HEK293 (cell line): ENCODE data around the gene TNFRSF13B.

Experiments used
- CTCF ChIA-PET: fragments of 350-600 bp; formaldehyde crosslinking; extraction: SDS; loops from one replicate; lab custom pipeline; 2021; ENCODE audit warnings: antibody characterized with exemption; lab: Yijun Ruan, JAX
- POLR2A ChIA-PET: fragments of 300-600 bp; formaldehyde crosslinking; extraction: SDS; loops from one replicate; lab custom pipeline; 2020; ENCODE audit warnings: antibody characterized with exemption, inconsistent platforms; lab: Yijun Ruan, JAX
- H3K27ac ChIP-seq: fragments of 200-500 bp; sonication (Bioruptor generic); 2 replicates; pipeline ENCODE4 v1.5.1; 2014; ENCODE audit warnings: low read depth, low read length, control low read depth, inconsistent platforms; ENCODE audit errors: extremely low read depth
- H3K36me3 ChIP-seq, 2 experiments: fragments of 200-500 bp in 1 of 2; sonication (Bioruptor generic) in 1 of 2; 1 replicate in 1 of 2; 2 replicates in 1 of 2; pipeline ENCODE4 v1.5.1; 2014 to 2017; ENCODE audit warnings: inconsistent platforms in 2 of 2, low read length in 2 of 2; ENCODE audit not compliant: control insufficient read depth in 2 of 2, insufficient read depth in 1 of 2
- H3K4me1 ChIP-seq: fragments of 200-500 bp; sonication (Bioruptor generic); 2 replicates; pipeline ENCODE4 v1.5.1; 2014; ENCODE audit warnings: mild to moderate bottlenecking, low read length, inconsistent platforms; ENCODE audit not compliant: control insufficient read depth, insufficient read depth
- H3K4me3 ChIP-seq: 2 replicates; pipeline ENCODE4 v1.5.1; 2011; ENCODE audit warnings: low read depth, mild to moderate bottlenecking, control low read depth, low read length, moderate library complexity
- H3K9me3 ChIP-seq: fragments of 200-500 bp; sonication (Bioruptor generic); 2 replicates; pipeline ENCODE4 v1.5.1; 2014; ENCODE audit warnings: low read depth, low read length, inconsistent platforms; ENCODE audit not compliant: control insufficient read depth, insufficient read depth
- EGR2 ChIP-seq: fragments of 450-650 bp; formaldehyde crosslinking; IDR thresholded peaks from 2 replicates; pipeline ENCODE4 v1.5.1; 2016; ENCODE audit warnings: low read depth, missing biosample characterization, missing genetic modification characterization
- OVOL3 ChIP-seq: fragments of 450-650 bp; formaldehyde crosslinking; IDR thresholded peaks from 2 replicates; pipeline ENCODE4 v1.5.1; 2016; ENCODE audit warnings: missing biosample characterization, missing genetic modification characterization
- ZNF274 ChIP-seq, 2 experiments: fragments of 200-500 bp in 1 of 2; fragments of 450-650 bp in 1 of 2; sonication (Bioruptor generic) in 1 of 2; formaldehyde crosslinking in 1 of 2; IDR thresholded peaks; 2 replicates each; pipeline versions ENCODE4 v1.5.1 to v1.6.1; 2014 to 2016; ENCODE audit warnings: borderline replicate concordance in 1 of 2, inconsistent platforms in 1 of 2, low read length in 1 of 2, missing biosample characterization in 1 of 2, missing genetic modification characterization in 1 of 2
- ZNF302 ChIP-seq: fragments of 450-650 bp; formaldehyde crosslinking; IDR thresholded peaks from 2 replicates; pipeline ENCODE4 v1.5.1; 2016; ENCODE audit warnings: missing biosample characterization, missing genetic modification characterization, low read depth
- ZNF354C ChIP-seq: fragments of 450-650 bp; formaldehyde crosslinking; IDR thresholded peaks from 2 replicates; pipeline ENCODE4 v1.5.1; 2016; ENCODE audit warnings: missing biosample characterization, missing genetic modification characterization, low read depth, borderline replicate concordance
- ZNF37A ChIP-seq: fragments of 450-650 bp; IDR thresholded peaks from 2 replicates; pipeline ENCODE4 v1.5.1; 2018; ENCODE audit warnings: missing biosample characterization, missing genetic modification characterization
- ZNF558 ChIP-seq: fragments of 450-650 bp; formaldehyde crosslinking; IDR thresholded peaks from 2 replicates; pipeline ENCODE4 v1.5.1; 2016; ENCODE audit warnings: missing biosample characterization, missing genetic modification characterization
- ZNF571 ChIP-seq: fragments of 450-650 bp; formaldehyde crosslinking; IDR thresholded peaks from 2 replicates; pipeline ENCODE4 v1.5.0; 2017; ENCODE audit warnings: missing biosample characterization, missing genetic modification characterization
- ZNF777 ChIP-seq: fragments of 450-650 bp; formaldehyde crosslinking; IDR thresholded peaks from 2 replicates; pipeline ENCODE4 v1.5.1; 2017; ENCODE audit warnings: missing biosample characterization, missing genetic modification characterization, borderline replicate concordance
- ZNF785 ChIP-seq: fragments of 450-650 bp; formaldehyde crosslinking; IDR thresholded peaks from 2 replicates; pipeline ENCODE4 v1.5.1; 2016; ENCODE audit warnings: missing biosample characterization, missing genetic modification characterization
- TF ChIP-seq, protein P1 (sequence below): fragments of 450-650 bp; formaldehyde crosslinking; IDR thresholded peaks from 2 replicates; pipeline ENCODE4 v1.5.1; 2017; ENCODE audit warnings: missing biosample characterization, mild to moderate bottlenecking, missing genetic modification characterization, moderate library complexity
- TF ChIP-seq, protein P2 (sequence below): fragments of 450-650 bp; formaldehyde crosslinking; IDR thresholded peaks from 2 replicates; pipeline ENCODE4 v1.5.1; 2016; ENCODE audit warnings: missing biosample characterization, missing genetic modification characterization
- TF ChIP-seq, protein P3 (sequence below): fragments of 450-650 bp; formaldehyde crosslinking; IDR thresholded peaks from 2 replicates; pipeline ENCODE4 v1.5.1; 2016; ENCODE audit warnings: missing biosample characterization, missing genetic modification characterization
- TF ChIP-seq, protein P4 (sequence below): fragments of 450-650 bp; formaldehyde crosslinking; IDR thresholded peaks from 2 replicates; pipeline ENCODE4 v1.5.1; 2016; ENCODE audit warnings: missing biosample characterization, missing genetic modification characterization, borderline replicate concordance
- TF ChIP-seq, protein P5 (sequence below): fragments of 450-650 bp; formaldehyde crosslinking; IDR thresholded peaks from 2 replicates; pipeline ENCODE4 v1.5.1; 2016; ENCODE audit warnings: missing biosample characterization, missing genetic modification characterization, low read depth
- TF ChIP-seq, protein P6 (sequence below): fragments of 450-650 bp; formaldehyde crosslinking; IDR thresholded peaks from 2 replicates; pipeline ENCODE4 v1.5.1; 2016; ENCODE audit warnings: missing biosample characterization, missing genetic modification characterization

The TNFRSF13B gene

DNA sequence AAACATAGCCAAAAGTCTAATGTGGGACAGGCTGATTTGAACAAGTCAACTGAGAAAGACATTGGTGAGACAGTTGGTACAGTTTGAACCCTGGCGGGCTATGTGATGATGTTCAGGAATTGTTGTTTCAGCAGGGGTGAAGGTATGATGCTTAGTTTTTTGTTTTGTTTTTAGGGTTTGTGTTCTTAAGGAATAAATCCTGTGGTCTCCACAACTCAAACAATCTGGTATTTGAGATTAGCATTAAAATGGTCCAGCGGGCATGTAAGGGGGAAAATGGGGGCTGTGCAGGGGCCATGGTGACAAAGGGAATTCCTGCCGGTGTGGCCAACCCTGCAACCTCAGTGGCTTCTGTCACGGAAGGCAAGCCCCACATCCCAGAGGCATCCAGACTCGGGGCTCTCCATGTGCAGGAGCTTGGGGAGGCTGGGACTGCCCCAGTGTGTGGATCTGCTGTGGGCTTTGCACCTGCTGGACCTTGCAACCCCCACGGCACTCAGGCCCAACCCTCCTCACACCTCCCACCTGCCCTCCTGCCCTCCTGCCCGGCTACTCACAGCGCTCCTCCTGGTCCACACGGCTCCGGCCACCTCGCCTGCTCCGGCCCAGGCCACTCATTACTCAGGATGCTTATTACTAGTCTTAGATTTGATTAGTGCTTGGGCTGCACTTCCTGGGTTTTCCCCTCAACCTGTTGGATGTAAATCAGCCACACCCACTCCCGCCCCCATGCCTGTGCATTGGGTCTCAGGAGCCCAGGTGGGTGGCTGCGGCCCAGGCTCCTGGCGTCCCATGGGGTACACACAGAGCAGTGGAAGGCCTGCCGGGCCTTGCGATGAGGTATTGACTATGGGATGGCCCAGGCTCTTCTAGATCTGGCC, at the start of gene TNFRSF13B:
Gene TNFRSF13B (minus strand): TSS at position 661 of the 881 bp plus-strand sequence. CDS start 43 bp downstream, at position 618.
- TF ChIP-seq ZNF558 (tag by site-specific recombination), result no peak
- TF ChIP-seq ZNF777 (tag by site-specific recombination), result no peak
- TF ChIP-seq, protein P1, sequence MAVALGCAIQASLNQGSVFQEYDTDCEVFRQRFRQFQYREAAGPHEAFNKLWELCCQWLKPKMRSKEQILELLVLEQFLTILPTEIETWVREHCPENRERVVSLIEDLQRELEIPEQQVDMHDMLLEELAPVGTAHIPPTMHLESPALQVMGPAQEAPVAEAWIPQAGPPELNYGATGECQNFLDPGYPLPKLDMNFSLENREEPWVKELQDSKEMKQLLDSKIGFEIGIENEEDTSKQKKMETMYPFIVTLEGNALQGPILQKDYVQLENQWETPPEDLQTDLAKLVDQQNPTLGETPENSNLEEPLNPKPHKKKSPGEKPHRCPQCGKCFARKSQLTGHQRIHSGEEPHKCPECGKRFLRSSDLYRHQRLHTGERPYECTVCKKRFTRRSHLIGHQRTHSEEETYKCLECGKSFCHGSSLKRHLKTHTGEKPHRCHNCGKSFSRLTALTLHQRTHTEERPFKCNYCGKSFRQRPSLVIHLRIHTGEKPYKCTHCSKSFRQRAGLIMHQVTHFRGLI (tag by site-specific recombination), result no peak
- TF ChIP-seq, protein P2, sequence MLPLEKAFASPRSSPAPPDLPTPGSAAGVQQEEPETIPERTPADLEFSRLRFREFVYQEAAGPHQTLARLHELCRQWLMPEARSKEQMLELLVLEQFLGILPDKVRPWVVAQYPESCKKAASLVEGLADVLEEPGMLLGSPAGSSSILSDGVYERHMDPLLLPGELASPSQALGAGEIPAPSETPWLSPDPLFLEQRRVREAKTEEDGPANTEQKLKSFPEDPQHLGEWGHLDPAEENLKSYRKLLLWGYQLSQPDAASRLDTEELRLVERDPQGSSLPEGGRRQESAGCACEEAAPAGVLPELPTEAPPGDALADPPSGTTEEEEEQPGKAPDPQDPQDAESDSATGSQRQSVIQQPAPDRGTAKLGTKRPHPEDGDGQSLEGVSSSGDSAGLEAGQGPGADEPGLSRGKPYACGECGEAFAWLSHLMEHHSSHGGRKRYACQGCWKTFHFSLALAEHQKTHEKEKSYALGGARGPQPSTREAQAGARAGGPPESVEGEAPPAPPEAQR (tag by site-specific recombination), result no peak
- TF ChIP-seq, protein P3, sequence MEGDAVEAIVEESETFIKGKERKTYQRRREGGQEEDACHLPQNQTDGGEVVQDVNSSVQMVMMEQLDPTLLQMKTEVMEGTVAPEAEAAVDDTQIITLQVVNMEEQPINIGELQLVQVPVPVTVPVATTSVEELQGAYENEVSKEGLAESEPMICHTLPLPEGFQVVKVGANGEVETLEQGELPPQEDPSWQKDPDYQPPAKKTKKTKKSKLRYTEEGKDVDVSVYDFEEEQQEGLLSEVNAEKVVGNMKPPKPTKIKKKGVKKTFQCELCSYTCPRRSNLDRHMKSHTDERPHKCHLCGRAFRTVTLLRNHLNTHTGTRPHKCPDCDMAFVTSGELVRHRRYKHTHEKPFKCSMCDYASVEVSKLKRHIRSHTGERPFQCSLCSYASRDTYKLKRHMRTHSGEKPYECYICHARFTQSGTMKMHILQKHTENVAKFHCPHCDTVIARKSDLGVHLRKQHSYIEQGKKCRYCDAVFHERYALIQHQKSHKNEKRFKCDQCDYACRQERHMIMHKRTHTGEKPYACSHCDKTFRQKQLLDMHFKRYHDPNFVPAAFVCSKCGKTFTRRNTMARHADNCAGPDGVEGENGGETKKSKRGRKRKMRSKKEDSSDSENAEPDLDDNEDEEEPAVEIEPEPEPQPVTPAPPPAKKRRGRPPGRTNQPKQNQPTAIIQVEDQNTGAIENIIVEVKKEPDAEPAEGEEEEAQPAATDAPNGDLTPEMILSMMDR (tag by site-specific recombination), result no peak
- no peak for TF ChIP-seq ZNF302 (tag by site-specific recombination)
- POLR2A ChIA-PET, result no interaction called here
- Histone ChIP-seq H3K9me3 (no peaks in the 10 kb centered on the region), H3K4me3 (no peak within 1 kb of the TSS), H3K36me3 (no peaks in the 10 kb centered on the region), H3K27ac (no peak within 1 kb of the TSS), H3K4me1 (no peaks in the 10 kb centered on the region)
- CTCF ChIA-PET, result interaction anchor here (0.6 to 0.7 kb wide), 2 partner anchors 22 to 1661 kb away, joined by 3 to 4 read pairs; no protein-coding TSS in a partner anchor

DNA sequence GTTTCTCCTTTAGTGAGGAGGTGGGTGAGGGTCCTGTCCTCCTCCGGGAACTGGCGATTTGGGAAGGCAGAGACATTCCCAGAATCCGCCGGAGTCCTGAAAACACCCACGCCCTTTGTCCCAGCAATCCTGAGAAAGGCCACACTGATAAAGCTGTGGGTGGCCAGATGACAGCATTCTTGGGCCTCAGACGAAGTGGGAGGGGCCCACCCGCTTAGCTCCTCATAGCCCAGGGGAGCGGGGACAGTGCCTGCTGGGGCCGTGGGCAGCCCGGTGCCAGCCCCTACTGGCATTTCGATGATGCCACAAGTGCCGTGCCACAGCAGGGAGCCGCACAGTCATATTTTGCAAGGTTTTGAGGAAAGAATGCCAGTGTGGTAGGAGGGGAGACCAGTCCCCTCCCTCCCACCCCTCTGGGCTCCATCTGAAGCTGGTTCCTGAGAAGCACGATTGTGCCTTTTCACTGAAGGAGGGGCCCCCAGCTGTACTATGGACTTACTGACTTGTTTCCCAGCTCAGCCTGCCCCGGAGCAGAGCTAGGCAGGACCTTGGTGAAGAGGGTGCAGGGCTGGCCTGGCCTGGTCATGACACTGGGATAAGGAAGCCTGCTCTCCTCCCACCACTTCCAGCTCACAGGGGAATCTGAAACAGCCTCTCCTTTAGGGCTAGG, 49.4 kb upstream of the TNFRSF13B start:
- Histone ChIP-seq H3K27ac (no peak overlapping the region), H3K36me3 (no peaks in the 10 kb centered on the region), H3K9me3 (no peaks in the 10 kb centered on the region), H3K4me3 (no peak overlapping the region), H3K4me1 (no peaks in the 10 kb centered on the region)
- CTCF ChIA-PET, result interaction anchor here (0.7 kb wide), 1 partner anchor 121 kb away, joined by 3 read pairs; no protein-coding TSS in a partner anchor
- POLR2A ChIA-PET, result interaction anchor here (0.6 to 1.2 kb wide), 2 partner anchors 20 to 260 kb away, joined by 4 read pairs; partner anchors contain the start of gene COPS3
- no peak for TF ChIP-seq ZNF785
- TF ChIP-seq ZNF354C (tag by site-specific recombination), result no peak
- TF ChIP-seq, protein P4, sequence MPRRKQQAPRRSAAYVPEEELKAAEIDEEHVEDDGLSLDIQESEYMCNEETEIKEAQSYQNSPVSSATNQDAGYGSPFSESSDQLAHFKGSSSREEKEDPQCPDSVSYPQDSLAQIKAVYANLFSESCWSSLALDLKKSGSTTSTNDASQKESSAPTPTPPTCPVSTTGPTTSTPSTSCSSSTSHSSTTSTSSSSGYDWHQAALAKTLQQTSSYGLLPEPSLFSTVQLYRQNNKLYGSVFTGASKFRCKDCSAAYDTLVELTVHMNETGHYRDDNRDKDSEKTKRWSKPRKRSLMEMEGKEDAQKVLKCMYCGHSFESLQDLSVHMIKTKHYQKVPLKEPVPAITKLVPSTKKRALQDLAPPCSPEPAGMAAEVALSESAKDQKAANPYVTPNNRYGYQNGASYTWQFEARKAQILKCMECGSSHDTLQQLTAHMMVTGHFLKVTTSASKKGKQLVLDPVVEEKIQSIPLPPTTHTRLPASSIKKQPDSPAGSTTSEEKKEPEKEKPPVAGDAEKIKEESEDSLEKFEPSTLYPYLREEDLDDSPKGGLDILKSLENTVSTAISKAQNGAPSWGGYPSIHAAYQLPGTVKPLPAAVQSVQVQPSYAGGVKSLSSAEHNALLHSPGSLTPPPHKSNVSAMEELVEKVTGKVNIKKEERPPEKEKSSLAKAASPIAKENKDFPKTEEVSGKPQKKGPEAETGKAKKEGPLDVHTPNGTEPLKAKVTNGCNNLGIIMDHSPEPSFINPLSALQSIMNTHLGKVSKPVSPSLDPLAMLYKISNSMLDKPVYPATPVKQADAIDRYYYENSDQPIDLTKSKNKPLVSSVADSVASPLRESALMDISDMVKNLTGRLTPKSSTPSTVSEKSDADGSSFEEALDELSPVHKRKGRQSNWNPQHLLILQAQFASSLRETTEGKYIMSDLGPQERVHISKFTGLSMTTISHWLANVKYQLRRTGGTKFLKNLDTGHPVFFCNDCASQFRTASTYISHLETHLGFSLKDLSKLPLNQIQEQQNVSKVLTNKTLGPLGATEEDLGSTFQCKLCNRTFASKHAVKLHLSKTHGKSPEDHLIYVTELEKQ (tag by site-specific recombination), result no peak
- TF ChIP-seq, protein P5, sequence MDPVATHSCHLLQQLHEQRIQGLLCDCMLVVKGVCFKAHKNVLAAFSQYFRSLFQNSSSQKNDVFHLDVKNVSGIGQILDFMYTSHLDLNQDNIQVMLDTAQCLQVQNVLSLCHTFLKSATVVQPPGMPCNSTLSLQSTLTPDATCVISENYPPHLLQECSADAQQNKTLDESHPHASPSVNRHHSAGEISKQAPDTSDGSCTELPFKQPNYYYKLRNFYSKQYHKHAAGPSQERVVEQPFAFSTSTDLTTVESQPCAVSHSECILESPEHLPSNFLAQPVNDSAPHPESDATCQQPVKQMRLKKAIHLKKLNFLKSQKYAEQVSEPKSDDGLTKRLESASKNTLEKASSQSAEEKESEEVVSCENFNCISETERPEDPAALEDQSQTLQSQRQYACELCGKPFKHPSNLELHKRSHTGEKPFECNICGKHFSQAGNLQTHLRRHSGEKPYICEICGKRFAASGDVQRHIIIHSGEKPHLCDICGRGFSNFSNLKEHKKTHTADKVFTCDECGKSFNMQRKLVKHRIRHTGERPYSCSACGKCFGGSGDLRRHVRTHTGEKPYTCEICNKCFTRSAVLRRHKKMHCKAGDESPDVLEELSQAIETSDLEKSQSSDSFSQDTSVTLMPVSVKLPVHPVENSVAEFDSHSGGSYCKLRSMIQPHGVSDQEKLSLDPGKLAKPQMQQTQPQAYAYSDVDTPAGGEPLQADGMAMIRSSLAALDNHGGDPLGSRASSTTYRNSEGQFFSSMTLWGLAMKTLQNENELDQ (tag by site-specific recombination), result no peak
- TF ChIP-seq, protein P6, sequence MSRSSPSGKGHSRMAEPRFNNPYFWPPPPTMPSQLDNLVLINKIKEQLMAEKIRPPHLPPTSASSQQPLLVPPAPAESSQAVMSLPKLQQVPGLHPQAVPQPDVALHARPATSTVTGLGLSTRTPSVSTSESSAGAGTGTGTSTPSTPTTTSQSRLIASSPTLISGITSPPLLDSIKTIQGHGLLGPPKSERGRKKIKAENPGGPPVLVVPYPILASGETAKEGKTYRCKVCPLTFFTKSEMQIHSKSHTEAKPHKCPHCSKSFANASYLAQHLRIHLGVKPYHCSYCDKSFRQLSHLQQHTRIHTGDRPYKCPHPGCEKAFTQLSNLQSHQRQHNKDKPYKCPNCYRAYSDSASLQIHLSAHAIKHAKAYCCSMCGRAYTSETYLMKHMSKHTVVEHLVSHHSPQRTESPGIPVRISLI (tag by site-specific recombination), result no peak
- TF ChIP-seq ZNF37A (tag by site-specific recombination), result no peak
- no peak for TF ChIP-seq ZNF571 (tag by site-specific recombination)
- TF ChIP-seq OVOL3 (tag by site-specific recombination), result no peak
- TF ChIP-seq ZNF274 (IDR thresholded peaks at IDR 0.05; ENCODE audit: low read length), result no peak
- TF ChIP-seq ZNF274 (tag by site-specific recombination; IDR thresholded peaks at IDR 0.05; ENCODE audit: borderline replicate concordance), result no peak
- TF ChIP-seq EGR2, result peak; percentile 94
